ENCODE measurements around the gene SLC25A34. TPM values are rescaled to one million over a fixed set of nuclear protein-coding genes. Genes with fewer than 3 reads are reported as not detected.
A peak's percentile ranks its signal among the peaks of the same experiment; 100 is the strongest.

The SLC25A34 gene
- total RNA-seq, 1 donor from 2014 or later = 54.3 TPM

GRCh38 chr1:15740924-15741850 is 5.1 kb downstream of the SLC25A34 start:
- intact Hi-C loops (cut with DNase I) = loop anchor here (5.0 kb wide), 1 partner anchor 144 kb away; no protein-coding TSS in a partner anchor
- DNase-seq (peak; percentile 86), ATAC-seq (ENCODE audit: poor library complexity) (peak; percentile 78)

GRCh38 chr1:15742339-15742801 is 6.3 kb downstream of the SLC25A34 start, which contains the start of gene TMEM82:
Gene TMEM82 (plus strand): TSS chr1:15742499. CDS start chr1:15742560, 61 bp downstream.
- intact Hi-C loops (cut with DNase I) = loop anchor here (5.0 kb wide), 1 partner anchor 145 kb away; no protein-coding TSS in a partner anchor

DNA sequence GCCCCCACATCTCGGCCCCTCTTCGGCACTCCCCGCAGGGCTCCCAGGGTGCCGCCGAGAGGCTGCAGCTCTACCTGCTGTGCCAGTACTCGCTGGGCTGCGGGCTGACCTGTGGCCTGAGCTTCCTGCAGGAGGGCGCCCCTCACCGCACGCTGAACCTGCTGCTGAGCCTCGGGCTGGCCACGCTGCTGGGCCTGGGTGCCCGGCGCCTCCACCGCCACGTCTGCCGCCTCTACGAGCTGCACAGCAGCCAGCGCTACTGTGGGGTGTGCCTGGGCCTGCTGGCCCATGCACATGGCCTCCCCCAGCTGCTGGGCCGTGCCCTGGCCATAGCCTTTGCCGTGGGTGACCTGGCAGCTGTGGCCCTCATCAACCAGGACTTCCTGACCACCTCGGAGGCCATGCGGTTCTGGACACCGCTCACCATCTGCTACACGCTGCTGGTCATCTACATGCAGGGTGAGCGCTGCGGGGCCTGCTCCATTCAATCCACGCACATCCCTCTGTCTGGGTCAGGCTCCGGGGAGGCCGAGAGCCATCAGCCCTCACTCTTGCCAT is 8.1 kb downstream of the SLC25A34 start:
- ATAC-seq (ENCODE audit: poor library complexity) (no peak), DNase-seq (no peak)
- intact Hi-C loops (cut with DNase I) = loop anchor here (5.0 kb wide), 1 partner anchor 147 kb away; no protein-coding TSS in a partner anchor

More at GRCh38 chr1:15742339-15742801, 6.3 kb downstream of the SLC25A34 start, which contains the start of gene TMEM82:
- DNase-seq (no peak), ATAC-seq (ENCODE audit: poor library complexity) (no peak)

- no peak for DNase-seq
- intact Hi-C loops (cut with DNase I) = no loop called here
- no peak for ATAC-seq (ENCODE audit: poor library complexity)
Observed at GRCh38 chr1:15747378-15747777, 11.3 kb downstream of the SLC25A34 start.

- ATAC-seq (ENCODE audit: poor library complexity) (no peak), DNase-seq (no peak)
- intact Hi-C loops (cut with DNase I) = no loop called here
Observed at GRCh38 chr1:15748264-15748663, 12.2 kb downstream of the SLC25A34 start.

DNA sequence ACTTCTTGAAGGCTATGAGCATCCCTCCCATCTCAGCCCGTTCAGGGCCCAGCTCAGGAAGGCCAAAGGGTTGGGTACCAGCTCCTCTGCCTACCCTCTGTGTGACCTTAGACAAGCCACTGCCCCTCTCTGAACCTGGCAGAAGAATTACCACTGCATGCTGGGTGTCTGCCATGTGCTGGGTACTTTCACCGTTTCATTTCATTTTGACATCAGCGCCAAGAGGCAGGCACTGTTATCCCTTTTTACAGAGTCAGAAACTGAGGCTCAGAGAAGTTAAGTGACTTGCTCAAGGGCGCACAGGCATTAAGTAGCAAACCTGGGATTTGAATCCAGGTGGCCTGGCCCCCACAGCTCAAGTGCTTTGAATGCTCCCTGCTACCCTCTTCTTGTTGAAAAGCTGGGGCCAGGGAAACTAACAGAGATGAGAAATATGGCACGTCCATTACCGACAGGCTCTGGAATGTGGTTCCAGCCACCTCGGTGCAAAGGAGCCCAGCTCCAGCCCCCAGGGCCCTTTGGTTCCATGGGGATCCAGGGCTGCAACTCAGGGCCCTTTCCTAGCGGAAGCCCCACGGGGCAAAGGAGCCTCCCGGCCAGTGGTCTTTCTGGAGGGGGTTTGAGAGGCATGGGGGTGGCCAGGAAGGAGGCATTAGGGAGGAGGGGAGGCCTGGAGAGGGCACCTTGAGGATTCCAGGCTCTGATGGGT is 12.8 kb downstream of the SLC25A34 start:
- intact Hi-C loops (cut with DNase I) = no loop called here
- ATAC-seq (ENCODE audit: poor library complexity) (no peak), DNase-seq (no peak)

DNA sequence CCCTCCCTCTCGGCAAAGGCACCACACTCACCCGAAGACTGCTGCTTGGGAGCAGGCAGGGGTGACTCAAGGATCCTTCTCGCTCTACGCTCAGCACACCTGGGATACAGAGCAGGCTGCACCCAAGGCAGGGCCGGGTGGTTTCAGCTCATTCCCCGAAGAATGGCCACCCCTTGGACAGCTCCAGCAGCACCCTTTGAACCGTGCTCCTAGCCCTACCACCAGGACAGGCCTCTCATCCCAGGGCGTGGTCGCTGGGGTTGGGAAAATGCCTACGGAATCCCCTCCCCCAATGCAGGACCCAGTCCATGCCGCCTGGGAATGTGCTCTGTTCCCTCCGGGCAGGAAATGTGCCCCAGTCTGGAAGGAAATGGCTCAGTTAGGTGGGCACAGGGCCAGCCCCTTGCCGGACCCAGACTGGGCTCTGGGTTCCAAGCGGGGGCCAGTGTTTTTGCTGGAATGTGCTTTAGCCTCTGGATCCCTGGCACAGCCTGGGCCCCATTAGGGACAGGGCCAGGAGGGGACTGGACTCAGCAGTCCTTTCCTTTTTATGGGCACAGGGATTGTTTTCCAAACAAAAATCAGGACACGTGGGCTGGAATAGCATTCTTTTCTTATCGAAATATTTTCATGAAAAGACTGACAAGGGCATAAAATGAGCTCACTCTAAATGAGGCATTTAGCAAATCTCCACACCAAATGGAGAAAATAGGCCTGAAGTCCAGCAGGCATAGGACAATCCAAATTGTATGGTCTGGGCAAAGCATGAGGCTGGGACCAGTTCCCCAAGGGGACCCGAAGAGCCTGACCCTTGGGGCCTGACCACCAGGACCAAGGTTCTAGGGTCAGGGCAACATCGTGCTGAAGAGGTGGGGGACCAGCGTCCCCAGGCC is 13.6 kb downstream of the SLC25A34 start:
- ATAC-seq (ENCODE audit: poor library complexity) (no peak), DNase-seq (no peak)
- intact Hi-C loops (cut with DNase I) = no loop called here

GRCh38 chr1:15750924-15751323 is 14.9 kb downstream of the SLC25A34 start:
- no peak for DNase-seq
- intact Hi-C loops (cut with DNase I) = no loop called here
- ATAC-seq (ENCODE audit: poor library complexity) = no peak

GRCh38 chr1:15751717-15752116 is 15.7 kb downstream of the SLC25A34 start:
- intact Hi-C loops (cut with DNase I) = no loop called here
- DNase-seq (no peak), ATAC-seq (ENCODE audit: poor library complexity) (no peak)

- intact Hi-C loops (cut with DNase I) = no loop called here
- ATAC-seq (ENCODE audit: poor library complexity) (no peak), DNase-seq (no peak)
Observed at GRCh38 chr1:15753776-15754175, 17.7 kb downstream of the SLC25A34 start.

GRCh38 chr1:15755021-15755645 is 19.1 kb downstream of the SLC25A34 start:
- intact Hi-C loops (cut with DNase I) = no loop called here
- ATAC-seq (ENCODE audit: poor library complexity) (no peak), DNase-seq (no peak)

DNA sequence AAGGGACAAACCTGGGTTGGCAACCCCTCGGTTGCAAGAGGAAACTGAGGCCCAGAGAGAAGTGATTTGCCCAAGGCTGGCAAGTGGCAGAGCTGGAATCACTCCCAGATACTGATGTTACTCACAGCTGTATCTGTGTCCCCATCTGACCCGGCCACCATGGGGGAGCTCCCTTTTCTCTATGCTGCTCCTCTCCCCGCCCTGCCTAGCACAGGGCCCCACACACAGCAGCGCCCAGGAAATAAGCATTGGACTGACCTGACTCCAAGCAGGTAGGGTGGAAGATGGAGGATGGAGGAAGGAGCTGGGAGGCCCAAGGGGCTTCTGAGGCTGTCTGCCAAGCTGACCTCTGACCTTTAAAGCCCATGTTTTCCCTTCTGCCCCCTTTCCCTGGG is 19.6 kb downstream of the SLC25A34 start:
- DNase-seq = no peak
- intact Hi-C loops (cut with DNase I) = no loop called here
- no peak for ATAC-seq (ENCODE audit: poor library complexity)

DNA sequence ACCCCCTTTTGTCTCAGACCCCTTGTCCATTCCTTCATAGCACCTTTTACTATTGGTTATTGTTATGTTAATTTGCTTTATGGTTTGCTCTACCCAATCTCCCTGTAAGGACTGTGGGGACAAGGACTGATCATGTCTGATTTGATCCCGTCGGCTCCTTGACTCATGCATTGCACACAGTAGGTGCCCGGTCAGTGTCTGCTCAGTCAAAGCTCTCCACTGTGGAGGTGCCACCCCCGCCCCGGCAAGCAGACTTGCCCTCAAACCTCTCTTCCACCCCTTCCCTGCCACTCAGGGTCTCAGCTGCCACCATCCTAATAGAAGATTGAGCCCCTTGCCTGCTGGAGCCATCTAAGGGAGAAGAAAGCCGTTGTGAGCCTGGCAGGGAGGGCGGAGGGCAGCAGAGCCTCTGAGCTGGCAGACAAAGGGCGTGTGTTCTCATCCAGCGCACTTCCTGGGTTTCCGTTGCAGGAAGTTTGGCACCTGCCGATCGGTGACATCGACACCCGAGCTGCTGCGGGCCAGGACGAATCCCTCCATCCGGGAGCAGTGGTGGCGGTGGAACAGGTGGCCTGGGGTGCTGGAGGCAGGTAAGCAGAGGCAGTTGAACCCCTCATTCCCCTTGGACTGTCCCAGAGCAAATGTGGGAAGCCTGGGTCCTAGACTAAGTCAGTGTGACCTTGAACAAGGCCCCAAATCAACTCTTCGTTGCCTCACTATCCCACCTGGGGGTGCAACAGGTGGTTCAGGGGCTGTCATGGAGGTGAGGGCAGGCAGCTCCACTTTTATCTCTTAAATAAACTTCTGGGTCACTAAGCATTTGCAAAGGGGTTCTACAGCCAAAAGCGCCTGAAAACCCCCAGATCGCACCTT is 20.3 kb downstream of the SLC25A34 start:
- DNase-seq (no peak), ATAC-seq (ENCODE audit: poor library complexity) (no peak)
- intact Hi-C loops (cut with DNase I) = no loop called here

DNA sequence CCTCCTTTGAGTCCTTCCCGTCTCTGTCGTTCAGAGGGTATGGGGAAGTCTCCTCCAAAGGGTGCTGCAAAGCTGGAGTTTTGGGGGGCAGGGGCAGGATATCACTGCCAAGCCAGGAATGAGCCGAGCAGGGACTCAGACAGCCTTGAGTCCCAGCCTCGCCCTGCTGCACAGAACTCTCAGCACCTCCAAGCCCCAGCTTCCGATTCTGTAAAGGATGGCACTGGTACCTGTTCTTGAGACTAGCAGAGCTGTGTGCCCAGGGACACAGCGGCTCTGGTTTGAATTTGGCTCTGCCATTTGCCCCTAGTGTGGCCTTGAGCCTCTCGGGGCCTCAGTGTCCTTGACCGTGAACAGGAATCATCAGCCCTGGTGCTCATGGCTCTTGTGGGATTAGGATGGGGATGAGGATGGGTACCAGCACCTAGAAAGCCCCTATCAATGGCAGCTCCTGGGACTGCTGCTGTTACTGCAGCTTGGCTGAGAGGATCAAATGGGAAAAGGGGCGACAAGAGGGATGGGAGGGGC is 21.0 kb downstream of the SLC25A34 start:
- ATAC-seq (ENCODE audit: poor library complexity) = no peak
- DNase-seq = no peak
- intact Hi-C loops (cut with DNase I) = no loop called here

- no peak for ATAC-seq (ENCODE audit: poor library complexity)
- no peak for DNase-seq
- intact Hi-C loops (cut with DNase I) = no loop called here
Observed at GRCh38 chr1:15757575-15758342, 21.7 kb downstream of the SLC25A34 start.

GRCh38 chr1:15758343-15758931 is 22.4 kb downstream of the SLC25A34 start, which contains the start of gene FBLIM1:
Gene FBLIM1 (plus strand): TSS chr1:15758795. CDS start chr1:15764984, 6,189 bp downstream.
- intact Hi-C loops (cut with DNase I) = no loop called here
- DNase-seq = no peak
- peak; percentile 49 for ATAC-seq (ENCODE audit: poor library complexity)
